ENCODE results near the gene PTPN14.

Gene PTPN14

DNA sequence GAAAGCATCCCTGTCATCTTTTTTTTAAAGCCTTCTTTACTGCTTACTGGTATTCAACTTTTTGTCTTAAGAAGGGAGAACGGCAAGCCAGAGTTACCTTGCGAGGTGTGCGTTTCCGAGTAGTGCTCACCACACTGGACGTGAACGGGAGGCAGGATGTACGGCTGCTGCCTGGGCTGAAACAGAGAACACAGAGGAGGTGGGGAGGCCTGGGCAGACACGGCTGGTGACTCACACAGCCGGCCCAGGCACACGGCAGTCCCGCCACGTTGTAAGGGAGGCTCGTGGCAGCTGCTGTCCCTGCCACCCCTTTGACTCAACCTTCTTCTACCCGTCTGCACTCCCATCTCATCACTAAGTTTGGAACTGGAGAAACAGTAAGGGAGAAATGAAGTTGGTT lies 164.7 kb downstream of the PTPN14 start:
- no peak for DNase-seq

DNA sequence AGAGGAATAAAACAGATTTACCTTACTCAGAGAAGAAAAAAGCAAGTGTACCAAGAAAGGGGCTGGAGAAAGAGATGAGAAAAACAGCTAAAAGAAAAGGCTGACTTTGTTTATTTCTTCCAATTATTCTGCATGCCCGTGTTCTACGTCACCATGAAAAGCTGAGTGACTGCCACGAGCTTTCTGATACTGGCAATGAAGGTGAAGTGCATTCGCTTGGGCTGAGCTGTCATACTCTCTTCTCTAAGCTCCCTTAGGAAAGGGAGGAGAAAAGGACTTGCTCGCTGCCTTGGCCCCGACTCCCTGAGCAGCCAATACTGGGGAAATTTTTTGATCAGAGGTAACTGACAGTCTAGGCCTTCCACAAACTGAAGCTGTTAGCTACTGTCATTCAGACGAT lies 165.1 kb downstream of the PTPN14 start:
- DNase-seq = no peak

DNA sequence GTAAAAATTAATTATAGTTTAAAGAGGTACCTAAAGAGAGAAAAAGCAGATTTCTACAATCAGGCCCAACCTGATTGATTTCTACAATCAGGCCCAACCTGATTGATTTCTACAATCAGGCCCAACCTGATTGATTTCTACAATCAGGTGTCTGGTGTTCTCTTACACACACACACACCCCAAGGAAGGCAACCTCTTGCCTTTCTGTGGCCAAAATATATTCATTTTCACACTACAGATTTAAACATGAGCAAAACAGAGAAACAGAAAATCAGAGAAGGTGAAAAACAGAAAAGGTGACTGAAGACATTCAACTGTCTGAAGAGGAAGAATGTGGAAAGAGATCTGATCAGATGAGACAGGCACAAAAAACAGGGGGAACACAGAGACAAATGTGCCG lies 166.0 kb downstream of the PTPN14 start:
- DNase-seq = no peak

DNA sequence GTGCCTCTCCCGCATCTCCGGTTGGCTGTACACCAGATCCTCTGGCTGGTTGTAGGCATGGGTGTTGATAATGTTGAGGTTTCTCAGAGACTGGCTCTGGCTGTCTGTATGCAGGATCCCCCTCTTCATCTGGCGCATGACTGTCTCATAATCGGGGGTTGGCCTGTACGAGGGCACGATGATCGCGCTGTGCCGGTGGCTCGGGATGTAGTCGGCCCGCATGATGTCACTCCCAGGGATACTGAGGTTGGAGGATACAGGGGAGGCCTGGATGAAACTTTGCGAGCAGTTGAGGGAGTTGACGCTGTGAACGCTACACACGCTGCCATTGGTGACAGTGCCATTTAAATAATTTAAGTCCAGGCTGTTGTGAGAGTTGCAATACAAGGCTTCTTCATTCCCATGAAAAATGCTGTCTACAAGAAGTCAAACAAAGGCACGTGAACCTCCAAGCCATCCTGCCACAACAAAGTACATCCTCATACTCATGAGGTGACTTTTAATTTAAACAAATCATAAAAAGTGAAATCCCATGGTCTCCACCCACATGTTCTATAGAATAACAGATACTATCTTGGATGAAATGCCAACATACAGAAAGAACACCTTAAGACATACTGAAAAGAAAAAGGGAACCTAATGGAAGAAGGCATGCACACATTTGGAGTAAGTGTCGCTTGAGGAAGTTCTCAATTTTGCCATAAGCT lies 166.9 kb downstream of the PTPN14 start:
- no peak for DNase-seq

DNA sequence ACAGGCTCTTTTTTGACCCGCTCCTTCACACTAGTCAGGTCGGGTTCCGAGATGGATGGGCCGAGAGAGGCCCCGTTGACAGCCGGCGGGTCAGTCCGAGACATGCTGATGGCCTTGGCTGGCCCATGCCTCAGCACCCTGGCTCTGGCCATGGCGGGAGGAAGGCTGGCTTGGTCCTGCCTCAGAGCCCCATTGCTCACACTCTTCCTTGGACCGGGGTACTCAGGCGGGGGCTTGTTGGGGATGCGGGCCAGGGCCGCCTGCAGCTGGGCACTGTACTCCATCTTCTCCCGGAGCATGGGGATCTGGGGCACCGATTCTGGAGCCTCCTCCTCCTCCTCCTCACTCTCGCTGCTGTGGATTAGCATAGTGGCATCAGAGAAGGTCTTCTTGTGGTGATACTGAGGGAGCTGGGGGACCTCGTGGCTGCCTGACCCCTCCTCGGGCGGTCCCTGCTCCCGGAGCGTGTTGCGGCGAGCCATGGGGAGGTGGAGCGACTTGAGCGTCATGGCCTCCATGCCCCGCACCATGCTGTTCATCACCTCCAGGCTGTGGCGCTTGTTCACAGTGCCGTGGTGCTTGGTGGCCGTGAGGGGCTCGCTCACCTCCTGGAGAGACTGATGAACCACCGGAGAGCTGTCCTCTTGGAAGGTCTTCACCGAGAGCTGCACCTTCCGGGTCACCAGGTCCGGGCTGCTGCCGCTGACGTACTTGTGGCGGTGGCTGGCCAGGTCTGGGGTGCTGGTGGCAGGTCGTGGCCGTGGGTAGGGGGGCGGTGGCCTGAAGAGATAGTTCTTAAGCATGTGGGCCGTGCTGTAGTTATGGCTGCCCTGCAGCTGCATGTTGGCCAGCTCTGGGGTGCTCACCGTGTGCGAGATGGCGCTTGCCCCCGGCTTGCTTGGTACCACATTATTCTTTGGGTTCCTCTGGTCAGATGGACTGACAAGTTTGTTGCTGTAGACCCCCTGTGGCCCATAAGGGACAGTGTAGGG lies 167.7 kb downstream of the PTPN14 start:
- no peak for DNase-seq

DNA sequence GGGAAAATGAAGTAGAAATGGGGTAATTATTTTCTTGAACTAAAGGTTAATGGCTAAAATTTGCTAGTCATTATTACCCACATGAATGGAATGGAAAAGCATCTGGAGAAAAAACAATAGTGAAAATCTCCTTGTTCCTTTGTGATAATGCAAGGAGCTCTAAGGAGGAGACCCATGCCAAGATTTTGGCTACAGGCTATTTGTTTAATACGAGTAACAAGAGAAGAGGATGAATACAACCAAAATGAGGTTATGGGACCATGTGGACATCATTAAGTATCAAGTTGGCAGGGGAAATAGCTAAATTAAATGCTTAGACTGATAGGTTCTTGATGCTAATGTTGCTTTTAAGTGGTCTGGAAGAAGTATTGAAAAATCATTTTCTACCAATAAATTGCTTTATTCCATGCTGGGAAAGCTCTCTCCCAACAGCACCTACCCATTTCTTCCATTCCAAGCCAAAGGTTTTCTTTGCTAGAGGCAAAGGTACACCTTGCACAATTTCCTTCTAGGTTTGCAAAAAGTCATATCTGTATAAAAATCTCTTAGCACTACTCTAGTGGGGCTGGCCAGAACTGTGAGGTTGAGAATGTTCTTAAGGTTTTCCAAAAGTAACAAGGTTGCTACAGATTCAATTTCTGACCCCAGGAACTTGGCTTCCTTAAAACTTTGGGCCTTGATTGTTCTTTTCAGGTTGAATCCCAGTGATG lies 170.3 kb downstream of the PTPN14 start:
- no peak for DNase-seq

DNA sequence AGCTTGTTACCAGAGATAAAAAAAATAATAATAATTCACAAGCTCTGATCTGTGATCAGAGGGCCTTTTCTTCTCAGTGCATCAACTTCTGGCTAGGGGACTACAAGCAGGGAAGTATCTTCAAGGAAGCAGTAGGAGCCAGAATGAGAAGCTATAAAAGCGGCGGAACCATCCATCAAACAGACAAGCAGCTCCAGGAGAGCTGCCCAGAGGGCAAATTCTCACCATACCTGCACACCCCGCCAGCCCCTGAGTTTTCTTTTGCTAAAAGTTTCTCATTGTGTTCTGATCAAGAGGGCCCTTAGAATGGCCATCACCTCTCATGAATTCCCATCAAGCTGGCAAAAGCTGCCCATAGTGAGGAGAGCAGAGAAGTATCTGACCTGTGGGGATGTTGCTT lies 171.0 kb downstream of the PTPN14 start:
- DNase-seq = no peak

DNA sequence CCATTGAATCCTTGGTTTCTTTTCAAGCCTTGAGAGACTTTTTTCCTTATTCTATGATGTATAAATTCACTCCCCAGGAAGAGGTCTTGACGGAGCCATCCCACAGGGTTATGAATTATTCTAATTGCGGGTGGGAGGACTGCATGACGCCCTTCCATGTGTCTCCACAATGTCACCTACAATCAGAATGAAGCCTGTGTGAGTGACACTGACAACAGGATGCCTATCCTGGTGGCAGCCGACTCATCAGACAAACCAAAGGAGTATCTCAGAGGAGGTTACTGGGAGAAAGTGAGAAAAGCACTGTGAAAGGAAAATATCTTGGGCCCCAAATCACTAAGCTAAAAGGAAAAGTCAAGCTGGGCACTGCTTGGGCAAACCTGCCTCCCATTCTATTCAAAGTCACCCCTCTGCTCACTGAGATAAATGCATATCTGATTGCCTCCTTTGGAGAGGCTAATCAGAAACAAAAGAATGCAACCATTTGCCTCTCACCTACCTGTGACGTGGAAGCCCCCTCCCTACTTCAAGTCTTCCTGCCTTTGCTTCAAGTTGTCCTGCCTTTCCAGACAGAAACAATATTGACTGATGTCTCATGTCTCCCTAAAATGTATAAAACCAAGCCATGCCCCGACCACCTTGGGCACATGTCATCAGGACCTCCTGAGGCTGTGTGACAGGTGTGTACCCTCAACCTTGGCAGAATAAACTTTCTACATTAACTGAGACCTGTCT lies 172.0 kb downstream of the PTPN14 start:
- DNase-seq = no peak

DNA sequence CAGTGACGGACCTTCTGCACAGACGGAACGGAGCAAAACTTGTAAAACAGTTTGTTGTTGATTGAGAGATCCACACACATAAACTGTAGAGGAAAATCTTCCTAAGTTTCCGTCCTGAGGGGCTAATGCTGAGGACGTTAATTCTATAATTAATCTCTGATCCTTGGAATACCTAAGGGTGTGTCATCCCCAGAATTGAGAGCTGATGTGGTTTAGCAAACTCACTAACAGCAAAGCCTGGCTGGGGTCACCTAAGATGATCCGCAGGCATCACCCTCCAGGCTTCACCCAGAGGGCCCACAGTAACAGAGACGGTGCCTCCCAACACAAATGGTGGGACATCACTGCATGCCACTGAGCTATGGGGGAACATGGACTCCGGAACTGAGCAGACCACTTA lies 172.9 kb downstream of the PTPN14 start:
- DNase-seq = no peak

DNA sequence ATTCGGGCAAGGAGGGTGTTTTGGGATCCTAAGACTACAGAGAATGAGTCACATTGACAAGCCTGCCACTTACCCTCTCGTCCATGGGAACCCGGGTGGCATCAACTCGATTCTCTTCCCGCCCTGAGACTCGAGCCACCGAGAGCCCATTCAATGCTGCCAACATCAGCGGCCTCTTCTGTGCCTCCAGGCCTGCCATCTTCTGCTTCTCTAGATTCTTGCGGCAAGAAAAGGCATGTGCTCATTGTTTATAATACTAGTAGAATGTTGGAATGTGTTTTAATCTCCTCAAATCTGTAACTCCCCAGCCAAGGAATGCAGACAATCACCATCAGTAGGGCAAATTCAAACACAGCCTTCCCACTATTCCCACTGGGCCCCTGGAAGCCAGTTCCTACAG lies 173.5 kb downstream of the PTPN14 start:
- DNase-seq = no peak

DNA sequence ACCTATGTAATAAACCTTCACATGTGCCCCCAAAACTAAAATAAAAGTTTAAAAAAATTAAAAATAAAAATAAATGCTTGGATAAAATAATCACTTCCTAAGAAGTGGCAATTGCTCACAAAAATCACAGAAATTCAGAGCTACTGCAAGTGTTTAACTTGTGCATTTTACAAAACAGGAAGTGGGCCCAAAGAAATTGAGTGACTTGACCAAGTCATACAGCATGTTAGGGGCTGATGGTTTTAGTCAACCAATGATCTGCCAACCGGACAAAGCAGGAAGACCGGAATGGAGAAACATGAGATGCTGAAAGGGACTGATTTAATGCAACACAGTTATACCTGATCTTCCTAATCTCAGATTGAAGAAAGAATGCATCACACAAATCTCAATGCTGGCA lies 173.9 kb downstream of the PTPN14 start:
- no peak for DNase-seq

DNA sequence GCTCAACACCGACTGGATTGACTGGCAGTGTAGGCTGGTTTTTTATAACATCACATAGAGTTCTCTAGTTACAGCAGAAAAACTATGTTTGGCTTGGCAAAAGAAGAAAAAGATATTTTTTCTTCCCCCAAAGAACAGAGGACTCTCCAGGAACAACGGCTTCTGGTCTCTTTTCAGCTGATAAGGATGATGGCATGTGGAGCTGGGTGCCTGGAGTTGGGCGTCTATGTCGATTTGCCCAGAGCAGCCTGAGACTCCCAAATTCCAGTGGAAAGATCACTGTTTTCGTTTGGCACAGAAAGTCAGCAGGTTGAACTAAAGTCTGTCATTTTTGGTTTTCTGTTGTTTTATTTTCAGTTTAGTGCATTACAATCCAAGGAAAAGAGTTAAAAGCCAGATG lies 179.3 kb downstream of the PTPN14 start:
- no peak for DNase-seq

DNA sequence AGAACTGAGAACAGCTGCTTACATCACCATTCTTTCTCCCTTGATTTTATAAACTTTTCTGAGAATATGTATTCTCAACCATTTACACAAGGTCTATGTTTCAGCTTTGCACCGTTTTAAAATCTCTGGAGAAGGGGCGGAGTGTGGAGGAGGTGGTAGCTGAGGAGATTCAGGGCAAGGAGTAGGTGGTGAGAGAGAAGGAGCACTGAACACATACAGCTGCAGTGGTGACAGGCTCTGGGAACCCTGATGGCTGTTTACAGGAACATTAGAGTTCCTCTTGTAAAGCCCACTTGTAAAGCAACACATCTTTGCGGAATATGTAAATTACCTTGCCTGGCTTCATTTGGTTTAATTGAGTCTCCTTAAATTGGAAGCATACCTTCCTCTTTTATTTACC lies 180.8 kb downstream of the PTPN14 start:
- DNase-seq = no peak

DNA sequence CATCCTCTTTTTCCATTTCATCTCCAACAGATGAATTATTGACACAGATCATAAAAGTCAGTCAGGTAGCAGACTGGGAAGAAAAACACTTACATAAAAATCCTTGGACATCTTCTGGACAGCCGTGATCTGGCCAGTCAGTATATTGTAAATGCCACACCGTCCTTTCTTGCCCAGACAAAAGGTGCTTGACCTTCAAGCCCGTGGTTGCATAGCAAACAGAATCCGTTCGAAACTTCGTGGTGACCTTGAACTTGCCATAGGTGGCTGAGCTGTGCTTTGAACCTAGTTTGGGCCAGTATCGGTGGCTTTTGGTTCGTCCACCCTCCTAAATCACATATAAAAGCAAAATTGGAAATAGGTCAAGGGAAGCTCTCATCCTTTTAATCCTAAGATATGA lies 182.0 kb downstream of the PTPN14 start:
- DNase-seq = no peak

DNA sequence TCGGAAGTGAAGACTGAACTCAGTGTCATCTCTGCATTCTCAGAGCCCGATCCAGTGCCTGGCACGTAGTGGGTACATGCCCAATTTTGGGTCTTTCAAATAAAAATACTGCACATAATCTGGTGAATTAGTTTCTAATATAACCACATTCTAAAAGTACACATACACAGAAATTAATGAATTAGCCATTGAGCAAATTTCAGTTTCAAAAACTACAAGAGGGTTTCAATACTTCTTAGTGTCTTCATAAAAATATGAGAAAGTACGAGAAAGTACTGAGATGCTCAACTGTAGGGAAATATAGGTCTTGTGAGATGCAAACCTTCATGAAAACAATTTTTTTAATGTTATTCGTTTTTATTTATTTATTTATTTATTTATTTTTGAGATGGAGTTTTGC lies 183.6 kb downstream of the PTPN14 start:
- no peak for DNase-seq

DNA sequence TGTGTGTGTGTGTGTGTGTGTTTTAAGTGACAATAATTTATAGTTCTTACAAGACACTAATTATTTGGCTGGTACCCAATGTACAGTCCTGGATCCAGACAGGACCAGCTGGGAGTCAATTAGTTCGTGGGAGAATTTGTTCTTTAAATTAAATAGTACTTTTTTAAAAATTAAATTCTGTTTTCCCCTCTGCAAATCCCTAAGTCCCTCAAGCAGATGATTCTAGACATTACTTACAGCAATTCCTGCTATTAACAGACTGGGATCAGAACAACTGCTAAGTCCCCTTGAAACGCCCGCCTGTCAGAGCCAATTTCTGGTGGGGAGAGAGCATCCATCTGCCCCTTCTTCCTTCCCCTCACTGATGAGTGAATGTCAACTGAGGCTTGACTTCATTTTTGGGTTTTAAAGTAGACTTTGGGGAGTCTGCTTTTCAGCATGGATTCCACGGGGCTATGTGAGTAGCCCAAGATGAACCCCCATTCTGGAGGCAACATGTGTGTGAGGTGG lies 186.6 kb downstream of the PTPN14 start:
- no peak for DNase-seq

DNA sequence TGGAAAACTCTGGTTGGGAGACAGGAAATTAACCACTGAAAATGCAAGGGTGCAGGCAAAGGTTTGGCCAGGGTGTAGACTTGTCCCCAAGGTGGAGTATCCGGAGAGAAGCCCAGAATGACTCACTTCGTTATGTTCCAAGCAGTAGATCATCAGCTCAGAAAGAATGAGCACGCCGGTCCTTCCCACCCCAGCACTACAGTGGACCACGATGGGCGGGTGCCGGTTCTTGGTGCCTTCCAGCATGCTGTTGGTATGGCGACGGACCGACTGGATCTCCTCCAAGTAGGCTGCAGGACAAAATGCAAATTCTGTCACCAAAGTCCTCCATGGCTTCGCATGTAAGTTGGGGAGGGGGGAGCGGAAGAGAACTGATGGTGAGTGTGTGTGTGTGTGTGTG lies 187.0 kb downstream of the PTPN14 start:
- no peak for DNase-seq

DNA sequence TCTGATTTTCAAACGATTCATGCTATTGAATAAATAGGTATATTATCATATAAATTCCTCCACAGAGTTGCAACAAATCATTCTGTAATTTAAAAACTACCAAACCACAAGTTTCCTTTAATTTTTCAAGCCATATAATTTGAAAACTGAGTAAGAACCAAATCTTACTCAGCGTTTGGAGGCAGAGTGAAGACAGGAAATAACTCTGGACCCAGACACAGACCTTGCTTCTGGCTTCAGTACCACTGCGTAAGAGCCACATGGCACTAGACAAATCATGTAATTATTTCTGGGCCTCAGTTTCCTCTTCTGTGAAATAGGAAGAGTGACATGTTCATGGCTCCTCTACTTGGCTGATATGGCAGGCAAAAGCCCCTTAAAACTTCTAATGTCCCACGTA lies 188.0 kb downstream of the PTPN14 start:
- no peak for DNase-seq

DNA sequence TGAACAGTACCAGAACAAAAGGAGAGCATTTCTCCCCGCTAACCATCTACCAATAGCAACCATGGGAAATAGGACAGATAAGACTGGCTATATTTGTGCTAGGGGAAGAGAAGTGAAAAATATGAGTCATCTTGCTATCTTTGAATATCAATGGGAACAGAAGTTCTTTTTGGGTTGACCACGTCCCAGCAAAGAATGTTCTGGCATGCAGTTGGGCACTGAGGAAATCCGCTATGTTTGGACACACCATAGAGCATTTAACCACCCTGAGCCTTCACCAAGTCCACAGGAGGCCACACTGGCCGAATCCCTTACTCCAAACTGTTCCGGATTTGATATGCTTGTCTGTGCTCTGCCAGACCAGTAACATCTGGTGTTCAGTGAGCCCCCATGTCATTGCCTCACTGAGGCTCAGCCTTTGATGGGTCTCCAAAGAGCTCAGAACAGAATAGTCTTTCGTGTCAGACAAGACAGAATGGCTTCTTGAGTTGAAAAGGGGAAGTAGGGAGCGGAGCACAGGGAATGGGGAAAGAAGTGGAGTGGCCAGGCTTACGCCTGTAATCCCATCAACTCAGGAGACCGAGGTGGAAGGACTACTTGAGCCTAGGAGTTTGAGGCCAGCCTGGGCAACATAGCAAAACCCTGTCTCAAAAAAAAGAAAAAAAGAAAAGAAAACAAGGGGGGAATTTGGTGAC lies 189.1 kb downstream of the PTPN14 start:
- no peak for DNase-seq

DNA sequence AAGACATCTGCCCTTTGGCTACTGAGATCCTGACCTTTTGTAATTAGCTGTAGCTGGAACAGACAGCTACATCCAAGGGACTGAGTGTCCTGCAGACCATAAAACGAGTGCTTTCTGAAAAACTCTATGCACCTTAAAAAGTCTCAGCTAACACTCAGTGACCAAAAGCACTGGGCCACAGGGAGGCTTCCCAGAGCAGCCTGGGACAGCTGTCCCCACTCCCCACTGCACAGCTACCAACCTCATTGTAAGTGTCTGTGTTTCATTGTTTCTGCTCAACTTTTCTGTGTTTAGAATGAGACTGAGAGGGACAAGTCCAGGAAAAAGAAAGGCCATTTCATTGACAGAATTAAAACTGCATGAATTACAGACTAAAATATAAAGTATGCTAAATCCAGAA lies 189.8 kb downstream of the PTPN14 start:
- no peak for DNase-seq

DNA sequence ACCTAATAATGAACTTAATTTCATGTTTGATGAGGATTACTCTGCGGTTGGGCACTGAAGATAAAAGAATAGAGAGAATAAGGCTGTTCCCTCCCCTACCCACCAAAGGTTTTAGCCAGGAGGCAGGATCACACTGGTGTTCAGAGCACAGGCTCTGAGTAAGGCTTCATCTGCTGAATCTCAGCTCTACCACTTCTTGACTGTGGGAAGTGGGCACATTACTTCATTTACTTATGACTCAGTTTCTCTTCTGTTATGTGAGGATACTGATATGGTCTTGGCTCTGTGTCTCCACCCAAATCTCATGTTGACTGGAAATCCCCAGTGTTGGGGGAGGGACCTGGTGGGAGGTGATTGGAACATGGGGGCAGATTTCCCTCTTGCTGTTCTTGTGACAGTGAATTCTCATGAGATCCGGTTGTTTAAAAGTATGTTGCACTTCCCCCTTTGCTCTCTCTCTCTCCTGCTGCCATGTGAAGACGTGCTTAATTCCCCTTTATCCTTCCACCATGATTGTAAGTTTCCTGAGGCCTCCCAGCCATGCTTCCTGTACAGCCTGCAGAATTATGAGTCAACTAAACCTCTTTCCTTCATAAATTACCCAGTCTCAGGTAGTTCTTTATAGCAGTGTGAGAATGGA lies 190.8 kb downstream of the PTPN14 start:
- DNase-seq = no peak

DNA sequence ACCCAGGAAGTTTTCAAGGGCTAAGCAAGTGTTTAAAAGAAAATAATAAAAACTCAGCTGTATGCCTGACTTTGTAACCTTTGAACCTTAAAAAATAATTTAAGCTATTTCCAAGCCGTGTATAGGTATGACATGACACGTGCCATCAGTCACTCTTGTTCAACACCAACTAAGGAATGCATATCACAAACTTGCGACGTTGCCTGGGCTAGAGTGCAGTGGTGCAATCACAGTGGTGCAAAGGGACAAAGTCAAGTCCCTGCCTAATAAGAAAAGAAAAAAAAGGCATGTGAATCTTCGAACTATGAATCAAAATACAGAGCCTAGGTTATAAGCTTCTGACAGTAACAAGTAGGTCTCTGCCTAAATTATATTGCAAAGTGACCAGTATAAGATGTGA lies 191.3 kb downstream of the PTPN14 start:
- no peak for DNase-seq

Data from NK-92 treated with Interleukin-12 subunit alpha and Interleukin-12 subunit beta, amount 100 ng/mL, for 24 hours (cell line).